Stimulated activated naive CD4-positive, alpha-beta T cell (primary cell): ENCODE results near the gene ACOT7.
A peak's percentile ranks its signal among the peaks of the same experiment; 100 is the strongest.

Experiments
- DNase-seq, 6 experiments: peaks; one replicate each; lab custom pipeline; 2025; lab: John Stamatoyannopoulos, UW

The ACOT7 gene

DNA sequence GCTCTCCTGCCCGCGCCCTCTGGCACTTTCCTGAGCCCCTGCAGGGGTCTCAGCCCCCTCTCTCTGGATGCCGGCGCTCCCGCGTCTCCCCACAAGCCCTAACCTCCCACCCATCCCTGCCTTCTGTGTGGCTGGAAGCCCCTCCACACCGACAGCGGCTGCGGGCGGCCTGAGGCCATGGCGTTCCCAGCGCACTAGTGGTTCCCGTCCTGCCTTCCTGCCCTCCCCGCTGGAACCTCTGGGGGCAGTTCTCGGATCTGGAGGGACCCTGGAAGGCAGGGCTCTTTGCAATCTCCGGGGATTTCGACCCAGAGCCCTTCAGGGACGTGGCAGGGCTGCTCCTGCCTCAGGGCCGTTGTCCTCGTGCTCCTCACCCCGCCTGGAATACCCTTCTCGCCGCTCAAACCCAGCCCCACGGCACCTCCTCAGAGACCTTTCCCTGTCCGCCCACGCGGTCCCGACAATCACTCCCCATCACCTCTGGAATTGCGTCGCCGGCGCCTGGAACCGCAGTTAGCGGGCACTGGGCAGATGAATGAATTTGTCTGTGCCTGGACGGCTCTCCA lies 30.5 kb upstream of the ACOT7 start:
- no peak for DNase-seq

- DNase-seq, result peak; percentile 40 to 74 (median 55)
These were observed 29.9 kb upstream of the ACOT7 start for GRCh38 chr1:6423321-6423999.

- no peak for DNase-seq
These were observed 27.7 kb upstream of the ACOT7 start for GRCh38 chr1:6421266-6421665.

DNA sequence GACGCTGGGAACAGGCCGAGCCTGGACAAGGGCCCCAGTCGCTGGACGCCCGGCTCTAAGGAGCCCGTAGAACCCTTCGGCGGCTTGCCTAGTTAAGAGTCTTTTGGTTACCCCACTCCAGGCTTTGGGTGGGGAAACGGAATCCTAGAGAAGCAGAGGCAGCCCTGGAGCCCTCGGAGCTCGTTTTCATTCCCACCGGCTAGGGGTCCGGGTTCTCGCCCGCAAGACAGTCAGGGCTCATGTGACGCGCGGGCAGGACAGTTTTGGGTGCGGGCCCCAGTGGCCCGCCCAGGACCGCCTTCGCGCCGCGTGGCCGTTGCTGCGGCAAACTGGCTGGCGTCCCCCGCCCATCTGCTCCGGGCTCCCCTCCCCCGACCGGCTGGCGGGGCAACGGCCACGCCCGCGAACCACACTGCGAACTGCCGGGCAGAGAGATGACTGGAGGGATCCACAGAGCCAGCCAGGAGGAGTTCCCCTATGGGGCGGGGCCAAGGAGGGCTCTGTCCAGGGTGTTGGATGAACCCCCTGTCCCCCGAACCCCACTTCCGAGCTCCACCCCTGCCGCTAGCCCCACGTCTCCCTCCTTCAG lies 27.0 kb upstream of the ACOT7 start:
- no peak for DNase-seq

DNA sequence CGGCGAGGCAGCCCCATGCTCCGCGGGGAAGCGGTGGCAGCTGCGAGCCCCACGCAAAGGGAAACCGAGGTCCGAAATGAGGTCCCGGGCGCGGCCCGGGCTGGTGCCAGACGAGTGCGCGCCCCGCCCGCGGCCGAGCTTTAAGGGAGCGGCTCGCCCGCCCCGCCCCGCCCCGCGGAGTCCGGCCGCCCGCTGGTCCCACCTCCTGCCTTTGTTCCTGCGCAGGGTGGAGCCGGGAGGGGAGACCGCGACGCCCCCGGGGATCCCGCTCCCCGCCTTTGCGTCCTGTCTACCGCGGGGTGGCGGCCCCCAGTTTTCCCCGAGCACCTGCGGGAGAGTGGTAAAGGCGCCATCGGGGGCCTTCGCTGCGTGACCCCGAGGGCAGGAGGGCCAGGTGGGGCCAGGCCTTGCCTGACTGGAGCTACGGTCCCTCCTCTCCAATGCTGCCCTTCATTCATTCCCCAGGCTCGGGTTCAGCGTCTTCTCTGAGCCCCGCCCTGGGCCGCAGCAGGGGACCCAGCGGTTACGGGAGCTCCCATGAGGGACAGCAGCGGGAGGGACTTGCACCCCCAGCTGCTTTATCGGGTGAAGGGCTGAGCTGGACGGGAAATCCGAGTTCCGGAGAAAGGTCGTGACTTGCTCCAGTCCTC lies 26.4 kb upstream of the ACOT7 start, which contains the start of gene HES2:
Gene HES2, minus strand, starts transcription at position 116 of the 650 bp plus-strand sequence. Its CDS starts 99 bp downstream, at position 17.
- DNase-seq, result no peak

GRCh38 chr1:6419397-6419803 lies 25.8 kb upstream of the ACOT7 start:
- DNase-seq, result no peak

- no peak for DNase-seq
These were observed 25.3 kb upstream of the ACOT7 start for GRCh38 chr1:6418668-6419396.

GRCh38 chr1:6417961-6418667 lies 24.5 kb upstream of the ACOT7 start:
- no peak for DNase-seq

DNA sequence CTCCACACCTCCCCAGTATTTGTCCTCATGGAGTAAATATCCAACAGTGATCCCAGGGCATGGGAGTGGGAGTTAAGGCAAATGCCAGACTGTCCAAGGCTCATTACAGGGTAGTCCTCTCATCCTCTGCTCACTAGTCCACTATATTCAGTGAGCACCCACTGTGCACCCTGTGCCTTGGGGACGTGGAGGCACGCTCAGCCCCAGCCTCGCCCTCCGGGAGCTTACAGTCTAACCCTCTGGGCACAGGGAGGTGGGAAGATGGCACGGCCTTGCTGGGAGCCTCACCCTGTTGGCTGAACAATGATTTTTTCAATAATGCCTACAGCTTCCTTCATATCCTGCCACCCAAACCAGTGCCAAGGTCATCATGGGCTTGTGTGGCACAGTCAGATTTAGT lies 23.3 kb upstream of the ACOT7 start:
- no peak for DNase-seq

GRCh38 chr1:6416295-6416656 lies 22.7 kb upstream of the ACOT7 start:
- DNase-seq, result no peak

DNA sequence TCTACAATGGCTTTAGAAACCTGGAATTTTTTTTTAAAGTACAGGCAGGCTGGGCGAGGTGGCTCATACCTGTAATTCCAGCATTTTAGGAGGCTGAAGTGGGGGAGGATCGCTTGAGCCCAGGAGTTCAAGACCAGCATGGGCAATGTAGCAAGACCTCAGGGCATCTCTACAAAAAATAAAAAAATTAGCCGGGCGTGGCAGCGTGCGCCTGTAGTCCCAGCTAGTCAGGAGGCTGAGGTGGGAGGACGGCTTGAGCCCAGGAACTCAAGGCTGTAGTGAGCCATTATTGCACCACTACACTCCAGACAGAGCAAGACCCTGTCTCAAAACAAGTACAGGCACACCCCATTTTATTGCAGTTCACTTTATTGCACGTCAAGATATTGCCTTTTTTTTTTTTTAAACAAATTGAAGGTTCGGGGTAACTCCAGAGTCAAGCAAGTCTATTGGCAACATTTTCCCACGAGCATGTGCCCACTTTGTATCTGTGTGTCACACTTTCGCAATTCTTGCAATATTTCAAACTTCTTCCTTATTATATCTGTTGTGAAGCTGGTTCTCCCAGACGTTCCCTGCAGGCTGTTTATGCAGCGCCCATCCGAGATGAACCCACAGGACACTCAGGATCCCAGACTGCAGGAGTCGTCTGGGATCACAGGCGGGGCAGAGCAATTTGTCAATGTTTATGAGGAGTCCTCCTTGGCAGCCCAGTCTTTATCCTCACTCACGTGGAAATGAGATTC lies 21.5 kb upstream of the ACOT7 start:
- DNase-seq, result no peak

DNA sequence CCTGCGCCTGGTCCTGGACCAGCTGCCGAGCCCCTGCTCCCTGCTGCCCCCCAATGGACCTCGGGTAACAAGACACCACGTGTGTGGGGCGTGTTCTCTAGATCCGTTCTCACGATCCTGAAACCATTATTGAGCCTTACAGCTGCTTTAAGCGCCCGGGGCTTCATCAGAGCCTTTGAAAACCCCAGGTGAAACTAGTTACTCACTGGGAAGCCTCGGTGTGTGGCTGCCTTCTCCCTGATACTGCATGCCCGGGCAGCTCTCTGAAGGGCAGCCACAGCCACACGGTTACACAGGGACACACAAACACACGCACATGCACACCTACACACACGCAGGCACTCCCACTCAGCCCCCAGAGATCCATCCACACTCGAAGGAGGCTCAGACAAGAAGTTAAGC lies 20.9 kb upstream of the ACOT7 start:
- peak in 2 of 6 experiments; percentile 20 to 34 for DNase-seq

GRCh38 chr1:6412896-6413295 lies 19.3 kb upstream of the ACOT7 start:
- DNase-seq, result no peak

DNA sequence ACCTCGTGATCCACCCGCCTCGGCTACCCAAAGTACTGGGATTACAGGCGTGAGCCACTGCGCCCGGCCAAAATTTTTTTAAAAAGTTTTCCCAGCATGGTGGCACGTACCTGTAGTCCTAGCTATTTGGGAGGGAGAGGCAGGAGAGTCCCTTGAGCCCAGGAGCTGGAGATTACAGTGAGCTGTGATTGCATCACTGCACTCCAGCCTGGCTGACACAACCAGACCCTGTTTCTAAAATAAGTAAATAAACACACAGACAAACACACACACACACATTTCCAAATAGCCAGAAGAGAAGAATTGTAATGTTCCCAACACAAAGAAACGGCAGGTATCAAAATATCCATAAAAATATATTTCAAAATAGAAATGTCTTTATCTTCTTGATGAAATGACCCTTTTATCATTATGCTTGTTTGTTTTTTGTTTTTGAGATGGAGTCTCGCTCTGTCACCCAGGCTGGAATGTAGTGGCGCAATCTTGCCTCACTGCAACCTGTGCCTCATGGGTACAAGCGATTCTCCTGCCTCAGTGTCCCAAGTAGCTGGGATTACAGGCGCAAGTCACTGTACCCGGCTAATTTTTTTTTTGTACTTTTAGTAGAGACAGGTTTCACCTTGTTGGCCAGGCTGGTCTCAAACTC lies 16.8 kb upstream of the ACOT7 start:
- DNase-seq, result no peak

DNA sequence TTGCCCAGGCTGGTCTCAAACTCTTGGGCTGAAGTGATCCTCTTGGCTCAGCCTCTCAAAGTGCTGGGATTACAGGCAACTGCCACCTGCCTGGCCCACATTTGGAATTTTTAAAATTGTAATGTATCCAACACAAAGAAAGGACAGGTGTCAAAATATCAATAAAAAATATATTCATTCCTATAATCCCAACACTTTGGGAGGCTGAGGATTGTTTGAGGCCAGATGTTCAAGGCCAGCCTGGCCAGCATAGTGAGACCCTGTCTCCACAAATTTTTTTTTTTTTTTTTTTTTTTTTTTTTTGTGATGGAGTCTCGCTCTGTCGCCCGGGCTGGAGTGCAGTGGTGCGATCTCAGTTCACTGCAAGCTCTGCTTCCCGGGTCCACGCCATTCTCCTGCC lies 16.2 kb upstream of the ACOT7 start:
- no peak for DNase-seq

DNA sequence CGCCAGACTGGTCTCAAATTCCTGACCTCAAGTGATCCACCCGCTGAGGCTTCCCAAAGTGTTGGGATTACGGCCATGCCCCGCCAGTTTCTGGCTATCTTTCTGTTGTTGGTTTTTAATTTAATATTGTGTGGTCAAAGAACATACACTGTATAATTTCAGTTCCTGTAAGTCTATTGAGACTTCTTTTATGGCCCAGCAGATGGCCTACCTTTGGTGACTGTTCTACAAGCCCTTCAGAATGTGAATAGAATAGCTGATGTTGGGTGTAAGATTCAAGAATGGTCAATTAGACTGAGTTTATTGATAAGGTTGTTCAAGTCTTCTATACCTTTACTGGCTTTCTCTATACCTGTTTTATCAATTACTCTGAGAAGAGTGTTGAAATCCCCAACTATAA lies 15.5 kb upstream of the ACOT7 start:
- DNase-seq, result no peak

DNA sequence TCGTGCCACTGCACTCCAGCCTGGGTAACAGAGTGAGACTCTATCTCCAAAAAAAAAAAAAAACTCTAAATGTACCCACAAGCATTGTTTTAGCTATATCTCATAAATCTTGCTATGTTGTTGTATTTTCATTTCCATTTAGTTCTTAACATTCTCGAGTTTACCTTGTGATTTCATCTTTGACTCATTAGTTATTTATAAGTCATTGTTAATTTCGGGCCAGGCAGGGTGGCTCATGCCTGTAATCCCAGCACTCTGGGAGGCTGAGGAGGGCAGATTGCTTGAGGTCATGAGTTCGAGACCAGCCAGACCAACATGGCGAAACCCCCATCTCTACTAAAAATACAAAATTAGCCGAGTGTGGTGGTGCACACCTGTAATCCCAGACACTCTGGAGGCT lies 14.5 kb upstream of the ACOT7 start:
- no peak for DNase-seq

GRCh38 chr1:6401673-6402072 lies 8.1 kb upstream of the ACOT7 start:
- DNase-seq, result no peak

DNA sequence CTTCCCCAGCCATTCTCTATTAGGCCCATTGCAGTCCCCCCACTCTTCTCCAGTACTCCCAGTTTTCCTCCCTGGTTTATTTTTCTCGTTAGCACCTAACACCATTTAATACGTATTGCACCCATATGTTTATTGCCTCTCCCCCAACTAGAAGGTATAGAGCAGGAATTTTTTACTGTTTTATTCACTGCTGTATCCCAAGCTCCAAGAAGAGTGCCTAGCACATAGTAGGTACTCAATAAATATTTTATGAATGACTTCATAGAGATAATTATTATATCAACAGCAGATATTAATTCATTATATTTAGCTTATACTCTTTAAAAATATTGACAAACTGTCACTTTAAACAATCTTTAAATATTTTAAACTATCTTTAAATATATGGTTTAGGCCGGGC lies 5.7 kb upstream of the ACOT7 start:
- no peak for DNase-seq

DNA sequence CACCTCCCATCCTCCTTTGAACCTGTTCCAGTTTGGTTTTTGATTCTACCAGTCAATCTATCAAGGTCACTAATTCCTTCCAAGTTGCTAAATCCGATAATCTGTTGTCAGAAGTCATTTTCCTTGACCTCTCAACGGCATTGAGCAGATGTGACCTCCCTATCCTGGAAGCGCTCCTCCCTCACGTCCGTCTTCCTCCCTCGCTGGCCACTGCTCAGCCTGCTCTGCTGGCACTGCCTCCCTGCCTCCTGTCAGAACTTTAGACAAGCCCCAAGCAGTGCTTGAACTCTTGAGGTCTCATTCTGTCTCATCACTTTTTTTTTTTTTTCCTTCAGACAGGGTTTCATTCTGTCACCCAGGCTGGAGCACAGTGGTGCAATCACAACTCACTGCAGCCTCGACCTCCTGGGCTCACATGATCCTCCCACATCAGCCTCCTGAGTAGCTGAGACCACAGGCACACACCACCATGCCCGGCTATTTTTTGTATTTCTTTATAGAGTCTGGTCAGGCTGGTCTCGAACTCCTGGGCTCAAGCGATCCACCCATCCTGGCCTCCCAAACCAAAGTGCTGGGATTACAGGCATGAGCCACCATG lies 4.4 kb upstream of the ACOT7 start:
- DNase-seq, result no peak
